ENCODE measurements around the gene ZNF558.
"Not testable (repeated sequence)": the region's sequence is repeated elsewhere in the genome, so short reads cannot be mapped to it uniquely, and the experiment has no call there.

ZNF558 gene

GRCh38 chr19:8773587-8773986, 58.5 kb downstream of the ZNF558 start:
- DNase-seq, result not testable (repeated sequence)

GRCh38 chr19:8769265-8769664, 62.8 kb downstream of the ZNF558 start:
- not testable (repeated sequence) for DNase-seq

- not testable (repeated sequence) for DNase-seq
Observed at GRCh38 chr19:8767257-8767656, 64.8 kb downstream of the ZNF558 start.
